ENCODE data around the gene FER. TPM values are rescaled to one million over a fixed set of nuclear protein-coding genes. Genes with fewer than 3 reads are reported as not detected.

FER gene
- total RNA-seq, 1 experiment from 2014 or later, result 18.0 TPM

DNA sequence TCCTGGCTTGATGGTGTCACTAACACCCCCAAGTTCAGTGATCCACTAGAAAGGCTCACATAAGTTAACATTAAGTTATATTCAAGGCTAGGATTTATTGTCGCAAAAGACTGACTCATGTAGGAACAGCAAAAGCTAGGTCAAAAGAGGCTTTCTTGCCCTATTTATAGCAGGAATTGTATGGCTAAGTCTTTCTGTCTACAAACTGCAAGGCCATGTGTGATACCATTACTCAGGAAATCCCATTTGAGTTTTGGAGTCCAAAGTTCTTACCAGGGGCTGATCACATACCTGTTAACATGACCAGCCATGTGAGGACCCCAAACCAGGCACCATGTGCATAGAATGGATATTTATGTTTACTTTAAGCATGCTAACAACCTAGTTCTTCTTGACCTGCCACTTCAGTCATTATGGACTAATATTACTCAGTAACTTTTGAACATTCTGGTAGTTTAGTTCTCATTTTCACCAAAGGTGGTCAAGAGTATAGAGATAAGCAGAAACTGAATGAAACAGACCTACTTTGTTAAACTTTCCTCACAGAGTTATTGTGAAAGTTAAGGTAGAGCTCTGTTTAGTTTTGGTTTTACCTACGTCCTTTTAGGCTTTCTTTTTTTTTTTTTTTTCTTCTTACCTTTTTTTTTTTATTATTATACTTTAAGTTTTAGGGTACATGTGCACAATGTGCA is 281.1 kb downstream of the FER start:
- Histone ChIP-seq H3K79me1 (ENCODE audit: insufficient read depth, low read depth, low read length, poor library complexity, severe bottlenecking) (no peaks in the 10 kb centered on the region), H2AFZ (ENCODE audit: low read length) (no peak overlapping the region), H4K91ac (ENCODE audit: insufficient read length, low read depth, low read length) (no peak overlapping the region), H2BK15ac (ENCODE audit: low read depth, low read length) (no peak overlapping the region), H3K23ac (ENCODE audit: insufficient read length, low read depth, low read length) (no peak overlapping the region), H3K27me3 (ENCODE audit: insufficient read depth, low read length) (no peaks in the 10 kb centered on the region), H3K9ac (ENCODE audit: extremely low read depth, insufficient read length, low read length) (no peak overlapping the region), H3K4me1 (ENCODE audit: insufficient read depth, low read length) (no peaks in the 10 kb centered on the region), H2BK12ac (ENCODE audit: insufficient read length, low read depth, low read length) (no peak overlapping the region), H2AK5ac (ENCODE audit: insufficient read length, low read length) (no peak overlapping the region), H3K4me2 (ENCODE audit: insufficient read depth, insufficient read length, low read length) (no peak overlapping the region), H2BK20ac (ENCODE audit: low read depth, low read length, poor library complexity, severe bottlenecking) (no peak overlapping the region), H2BK5ac (ENCODE audit: insufficient read length, low read length) (no peak overlapping the region), H3K9me3 (ENCODE audit: control insufficient read depth, low read depth, low read length) (no peaks in the 10 kb centered on the region), H3K14ac (ENCODE audit: insufficient read depth, low read length) (no peak overlapping the region), H3K23me2 (ENCODE audit: insufficient read length, low read depth, low read length, poor library complexity, severe bottlenecking) (no peaks in the 10 kb centered on the region), H3K79me2 (ENCODE audit: insufficient read depth, low read length) (no peaks in the 10 kb centered on the region), H4K20me1 (ENCODE audit: control insufficient read depth, insufficient read depth, insufficient read length) (no peaks in the 10 kb centered on the region), H2BK120ac (ENCODE audit: low read depth, low read length, poor library complexity, severe bottlenecking) (no peak overlapping the region), H4K8ac (replicated peaks; ENCODE audit: insufficient read length, low read depth, low read length) (no peak overlapping the region), H3K18ac (ENCODE audit: insufficient read length, low read depth, low read length) (no peak overlapping the region), H4K5ac (ENCODE audit: insufficient read length, low read depth, low read length) (no peak overlapping the region), H3K4ac (ENCODE audit: low read depth, low read length) (no peak overlapping the region), H3K27ac (ENCODE audit: insufficient read length, low read depth, low read length) (no peak overlapping the region), H3K56ac (ENCODE audit: insufficient read length, low read depth, low read length) (no peak overlapping the region), H3T11ph (ENCODE audit: low read length) (no peak overlapping the region)
- Mint-ChIP-seq H3K4me1 (peaks cover 0 to 4% of the 10 kb centered on the region in 2 experiments; a peak in 2 of 4 replicates), H3K36me3 (ENCODE audit: insufficient read depth in 1 of 3, low read depth in 3 of 3) (peaks cover 3 to 8% (median 8%) of the 10 kb centered on the region in 3 experiments; a peak in 5 of 7 replicates), H3K4me3 (no peak overlapping the region), H3K9me3 (peaks cover 0 to 3% of the 10 kb centered on the region in 2 experiments; a peak in 2 of 5 replicates), H3K27ac (no peak overlapping the region), H3K27me3 (ENCODE audit: low read depth) (no peaks in the 10 kb centered on the region)
- DNase-seq, result no peak
- no peak for TF ChIP-seq CTCF (conservative IDR thresholded peaks at IDR 0.05)
- no CpG with 5 or more reads among the region's 2 CpGs for WGBS (ENCODE audit: extremely low coverage, insufficient read length, low lambda C conversion rate)
